Lower leg skin (tissue), 3 donors: ENCODE results near the gene NPPA.

Experiments
- POLR2A ChIP-seq, 2 donors: fragments of 450-650 bp; IDR thresholded peaks; one replicate each; pipeline ENCODE4 v1.6.1; 2016 to 2017; ENCODE audit warnings: antibody characterized with exemption in 2 of 2, mild to moderate bottlenecking in 1 of 2, moderate library complexity in 1 of 2
- TF ChIP-seq, protein P1 (sequence below), 3 donors: fragments of 450-650 bp; IDR thresholded peaks; one replicate each; pipeline ENCODE4 v1.5.1; 2016; ENCODE audit warnings: antibody characterized with exemption in 3 of 3, mild to moderate bottlenecking in 3 of 3, moderate library complexity in 2 of 3

DNA sequence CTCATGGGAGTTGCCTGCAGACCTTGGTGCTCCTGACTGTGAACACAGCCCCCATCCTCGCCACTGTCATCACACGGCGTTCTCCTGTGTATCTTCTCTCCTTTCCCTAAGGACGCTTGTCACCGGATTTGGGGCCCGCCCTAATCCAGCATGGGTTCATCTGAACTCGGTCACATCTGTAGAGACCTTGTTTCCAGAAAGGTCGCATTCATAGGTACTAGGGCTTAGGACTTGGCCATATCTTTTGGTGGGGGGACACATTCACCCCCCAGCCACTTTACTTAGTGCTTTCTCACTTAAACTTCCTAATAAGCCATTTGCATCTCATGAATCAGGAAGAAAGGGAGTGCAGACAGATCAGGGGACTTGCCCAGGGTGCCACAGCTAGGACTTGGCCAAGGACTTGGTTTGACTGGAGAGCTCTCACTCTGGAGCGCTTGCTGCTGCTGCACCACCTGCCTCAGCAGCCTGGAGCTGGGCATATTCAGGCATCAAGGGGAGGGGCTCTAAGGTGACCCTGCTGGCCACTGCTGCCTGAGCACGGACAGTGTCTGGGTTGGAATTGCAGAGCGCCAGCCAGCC lies 9.7 kb downstream of the NPPA start:
- TF ChIP-seq, protein P1, sequence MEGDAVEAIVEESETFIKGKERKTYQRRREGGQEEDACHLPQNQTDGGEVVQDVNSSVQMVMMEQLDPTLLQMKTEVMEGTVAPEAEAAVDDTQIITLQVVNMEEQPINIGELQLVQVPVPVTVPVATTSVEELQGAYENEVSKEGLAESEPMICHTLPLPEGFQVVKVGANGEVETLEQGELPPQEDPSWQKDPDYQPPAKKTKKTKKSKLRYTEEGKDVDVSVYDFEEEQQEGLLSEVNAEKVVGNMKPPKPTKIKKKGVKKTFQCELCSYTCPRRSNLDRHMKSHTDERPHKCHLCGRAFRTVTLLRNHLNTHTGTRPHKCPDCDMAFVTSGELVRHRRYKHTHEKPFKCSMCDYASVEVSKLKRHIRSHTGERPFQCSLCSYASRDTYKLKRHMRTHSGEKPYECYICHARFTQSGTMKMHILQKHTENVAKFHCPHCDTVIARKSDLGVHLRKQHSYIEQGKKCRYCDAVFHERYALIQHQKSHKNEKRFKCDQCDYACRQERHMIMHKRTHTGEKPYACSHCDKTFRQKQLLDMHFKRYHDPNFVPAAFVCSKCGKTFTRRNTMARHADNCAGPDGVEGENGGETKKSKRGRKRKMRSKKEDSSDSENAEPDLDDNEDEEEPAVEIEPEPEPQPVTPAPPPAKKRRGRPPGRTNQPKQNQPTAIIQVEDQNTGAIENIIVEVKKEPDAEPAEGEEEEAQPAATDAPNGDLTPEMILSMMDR (IDR thresholded peaks at IDR 0.05): no peak
- TF ChIP-seq POLR2A (IDR thresholded peaks at IDR 0.05): no peak
